NCI-H2227 (cell line): ENCODE data around the gene SH2D2A.

Experiments used
- DNase-seq: peaks from one replicate; lab custom pipeline; 2025; ENCODE audit not compliant: unreplicated experiment; lab: John Stamatoyannopoulos, UW

The SH2D2A gene

DNA sequence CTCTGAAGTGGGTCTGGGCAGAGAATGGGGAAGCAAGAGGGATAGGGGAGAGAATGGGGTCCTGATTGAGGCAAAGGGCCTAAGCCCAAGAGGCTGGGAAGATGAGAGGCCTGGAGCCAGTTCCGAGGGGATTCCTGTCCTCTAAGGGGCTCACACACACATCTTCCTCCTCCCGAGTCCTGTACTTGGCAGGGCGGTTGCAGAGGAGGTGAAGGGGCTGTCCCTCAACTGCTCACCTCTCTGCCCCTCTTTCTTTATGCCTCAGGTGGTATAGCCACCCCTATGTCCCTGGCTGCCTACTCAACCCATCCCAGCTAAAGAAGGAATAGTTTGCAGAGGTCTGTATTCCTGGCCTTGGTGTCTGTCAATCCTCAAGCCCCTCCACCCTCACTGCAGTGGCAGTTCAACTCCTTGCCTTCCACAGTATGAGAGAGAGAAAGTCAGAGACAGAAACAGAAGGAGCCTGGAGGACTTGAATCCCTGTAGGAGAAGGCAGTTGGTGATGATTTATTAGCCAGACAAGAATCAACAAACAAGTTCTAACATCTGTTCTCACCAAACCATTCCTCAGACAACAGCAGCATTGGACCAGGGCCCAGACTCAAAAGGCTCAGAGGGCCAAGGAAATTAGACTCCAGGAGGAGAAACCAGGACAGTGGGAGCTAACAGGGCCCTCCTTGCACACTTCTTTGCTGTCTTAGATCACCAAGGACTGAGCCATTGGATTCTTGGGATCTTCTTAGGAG lies 10.7 kb downstream of the SH2D2A start:
- DNase-seq = no peak

DNA sequence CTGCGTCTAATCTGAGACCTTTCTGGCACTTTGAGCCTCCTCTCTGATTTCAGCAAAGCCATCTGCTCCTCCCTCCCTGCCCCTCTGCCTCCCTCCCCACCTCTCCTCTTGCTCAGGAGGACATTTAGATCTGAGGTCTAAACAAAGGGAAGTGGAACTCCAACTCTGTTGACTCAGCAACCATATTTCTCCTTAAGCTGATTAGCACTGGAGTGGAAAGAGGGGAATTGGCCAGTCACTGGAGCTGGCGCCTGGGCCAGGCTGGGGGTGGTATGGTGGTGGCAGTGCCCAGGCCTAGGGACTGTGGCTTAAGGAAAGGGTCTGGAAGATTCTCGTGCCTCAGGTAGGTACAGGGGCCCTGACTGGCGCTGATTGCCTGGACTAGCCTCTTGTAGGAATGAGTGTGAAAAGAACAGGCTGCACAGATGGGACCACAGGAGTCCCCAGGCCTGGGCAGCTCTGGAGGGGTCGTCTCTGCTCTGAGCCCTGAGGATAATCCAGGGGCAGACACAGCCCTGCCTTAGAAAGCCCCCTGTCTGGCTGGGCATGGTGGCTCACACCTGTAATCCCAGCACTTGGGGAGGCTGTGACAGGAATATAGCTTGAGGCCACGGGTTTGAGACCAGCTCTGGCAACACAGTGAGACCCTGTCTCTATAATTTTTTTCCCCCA lies 11.9 kb downstream of the SH2D2A start:
- DNase-seq = peak; percentile 29

DNA sequence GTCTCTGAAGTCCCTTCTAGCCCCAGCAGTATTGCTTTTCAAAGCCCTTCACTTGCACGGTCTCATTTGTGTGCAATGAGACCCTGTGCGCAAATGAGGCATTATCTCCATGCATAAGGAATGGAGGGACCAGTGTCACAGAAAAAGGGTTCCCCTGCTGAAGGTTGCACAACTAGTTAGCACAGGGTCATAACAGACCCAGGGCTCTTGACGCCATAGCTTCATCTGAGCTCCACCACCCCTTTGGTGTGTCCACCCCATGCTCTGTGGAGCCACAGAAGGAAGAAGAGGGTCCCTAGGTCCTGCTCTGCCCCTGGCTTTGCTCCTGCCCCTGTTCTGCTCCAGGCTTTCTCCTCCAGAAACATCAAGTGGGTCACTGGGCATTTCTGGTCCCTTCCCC lies 12.6 kb downstream of the SH2D2A start:
- no peak for DNase-seq

DNA sequence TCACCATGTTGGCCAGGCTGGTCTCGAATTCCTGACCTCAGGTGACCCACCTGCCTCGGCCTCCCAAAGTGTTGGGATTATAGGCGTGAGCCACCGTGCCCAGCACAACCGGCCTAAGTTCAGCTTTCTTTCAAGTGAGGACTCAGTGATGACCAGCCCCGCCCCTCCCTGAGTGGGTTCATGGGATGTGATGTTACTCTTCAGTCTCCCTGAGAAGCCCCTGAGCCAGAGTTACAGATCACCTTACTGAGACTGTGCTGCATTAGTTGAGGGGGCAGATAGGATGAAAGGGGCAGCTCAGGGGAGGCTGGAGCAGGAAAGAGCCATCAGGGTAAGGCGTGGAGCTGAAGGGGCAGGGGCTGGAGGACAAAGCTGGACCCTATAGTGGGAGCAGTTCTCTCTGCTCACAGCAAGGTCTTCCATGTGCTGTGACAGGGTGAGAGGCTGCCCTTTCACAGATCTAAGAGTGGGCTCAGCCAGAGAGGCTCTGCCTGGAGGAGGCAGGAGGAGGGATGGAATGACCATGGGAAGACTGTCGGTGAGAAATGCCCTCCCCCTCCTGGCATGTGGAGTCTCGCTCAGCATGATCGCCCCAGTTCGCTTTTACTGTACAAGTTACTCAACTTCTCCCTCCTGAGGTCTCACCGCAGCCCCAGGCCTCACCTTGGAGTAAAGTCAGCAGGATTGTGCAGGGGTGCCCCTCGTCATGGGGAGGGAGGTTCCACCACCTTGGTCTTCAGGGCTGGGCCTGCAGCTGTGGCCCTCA lies 13.4 kb downstream of the SH2D2A start:
- DNase-seq = no peak

DNA sequence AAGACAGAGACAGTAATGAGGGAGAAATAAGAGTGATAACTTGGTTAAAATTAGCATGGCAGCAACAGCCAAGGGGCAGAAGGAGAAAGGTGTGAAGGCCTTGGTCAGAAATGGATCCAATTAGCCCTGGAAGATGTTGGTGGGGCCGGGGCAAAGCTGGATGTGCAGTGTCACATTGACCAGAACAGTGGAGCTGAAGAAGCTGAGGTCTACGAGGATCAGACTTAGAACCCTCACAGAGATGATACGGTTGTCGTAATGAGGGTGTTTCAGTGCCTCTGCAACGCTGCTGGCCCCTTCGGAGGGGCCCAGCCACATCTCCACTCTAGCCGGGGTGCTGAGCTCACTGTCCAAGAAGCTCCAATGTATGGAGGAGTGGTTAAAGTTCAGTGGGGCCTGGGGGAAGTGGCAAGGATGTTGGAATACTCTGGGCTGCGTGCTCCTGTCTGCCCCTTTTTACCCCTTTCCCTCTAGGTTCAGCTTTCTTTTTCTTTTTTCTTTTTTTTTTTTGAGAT lies 14.2 kb downstream of the SH2D2A start:
- DNase-seq = no peak

DNA sequence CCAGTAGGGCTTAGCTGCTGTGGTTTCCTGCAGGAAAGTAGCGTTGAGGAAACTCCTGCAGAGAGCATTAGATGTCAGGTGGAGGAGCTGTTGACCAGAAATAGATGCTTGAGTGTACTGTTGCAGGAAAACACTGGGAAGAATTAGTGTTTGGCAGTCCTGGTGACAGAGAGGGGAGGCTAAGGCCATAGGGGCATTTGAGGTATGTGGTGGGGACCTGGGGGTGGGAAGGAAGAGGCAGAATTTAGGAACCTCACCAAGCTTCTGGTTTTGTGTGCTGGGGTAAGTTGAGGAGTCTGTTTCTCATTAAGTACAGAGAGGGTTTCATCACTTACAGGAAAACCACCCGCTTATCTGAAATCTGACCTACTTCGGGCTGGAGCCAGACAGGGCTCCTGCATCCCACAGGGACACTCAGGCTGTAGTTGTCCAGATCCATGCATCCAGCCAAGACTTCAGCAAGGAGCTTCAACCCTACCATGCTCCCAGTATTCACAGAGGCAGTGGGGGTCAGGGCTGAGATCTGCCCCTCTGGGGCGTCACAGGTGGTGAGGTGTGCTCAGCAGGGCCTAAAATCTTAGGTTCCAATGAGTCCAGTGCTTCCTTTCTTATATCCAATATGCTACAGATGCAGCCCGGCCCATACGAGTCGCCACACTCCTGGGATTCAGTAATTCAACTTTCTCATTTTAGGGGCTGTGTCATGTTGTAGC lies 15.1 kb downstream of the SH2D2A start:
- DNase-seq = no peak

DNA sequence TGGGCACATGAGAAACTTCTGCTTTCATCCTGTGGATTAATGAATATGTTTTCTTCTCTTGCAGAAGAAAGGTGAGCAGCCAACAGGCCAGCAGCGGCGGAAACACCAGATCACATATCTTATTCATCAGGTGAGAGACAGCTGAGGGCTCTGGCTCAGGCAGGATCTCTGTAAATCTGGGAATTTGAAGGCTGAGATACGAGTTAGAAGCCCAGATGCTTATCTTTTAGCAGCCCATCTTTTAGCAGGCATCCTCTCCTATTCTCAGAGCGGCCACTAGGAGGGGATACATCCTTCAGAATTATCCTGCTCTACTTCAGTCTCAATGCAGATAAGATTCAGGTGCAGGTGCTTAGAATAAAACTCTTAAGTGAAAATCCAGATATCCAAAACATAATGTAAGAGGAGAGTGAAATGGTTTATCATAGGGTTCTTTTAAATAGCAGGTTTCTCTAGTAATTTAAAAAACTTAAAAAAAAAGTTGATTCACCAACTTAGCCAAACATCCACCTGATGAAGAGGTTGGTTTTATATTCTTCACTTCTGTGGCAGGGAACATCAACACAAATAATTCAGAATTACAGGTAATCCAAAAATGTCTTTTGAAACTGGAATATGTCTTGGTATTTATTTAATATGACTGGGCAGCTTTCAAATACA lies 19.3 kb downstream of the SH2D2A start:
- DNase-seq = peak; percentile 72

DNA sequence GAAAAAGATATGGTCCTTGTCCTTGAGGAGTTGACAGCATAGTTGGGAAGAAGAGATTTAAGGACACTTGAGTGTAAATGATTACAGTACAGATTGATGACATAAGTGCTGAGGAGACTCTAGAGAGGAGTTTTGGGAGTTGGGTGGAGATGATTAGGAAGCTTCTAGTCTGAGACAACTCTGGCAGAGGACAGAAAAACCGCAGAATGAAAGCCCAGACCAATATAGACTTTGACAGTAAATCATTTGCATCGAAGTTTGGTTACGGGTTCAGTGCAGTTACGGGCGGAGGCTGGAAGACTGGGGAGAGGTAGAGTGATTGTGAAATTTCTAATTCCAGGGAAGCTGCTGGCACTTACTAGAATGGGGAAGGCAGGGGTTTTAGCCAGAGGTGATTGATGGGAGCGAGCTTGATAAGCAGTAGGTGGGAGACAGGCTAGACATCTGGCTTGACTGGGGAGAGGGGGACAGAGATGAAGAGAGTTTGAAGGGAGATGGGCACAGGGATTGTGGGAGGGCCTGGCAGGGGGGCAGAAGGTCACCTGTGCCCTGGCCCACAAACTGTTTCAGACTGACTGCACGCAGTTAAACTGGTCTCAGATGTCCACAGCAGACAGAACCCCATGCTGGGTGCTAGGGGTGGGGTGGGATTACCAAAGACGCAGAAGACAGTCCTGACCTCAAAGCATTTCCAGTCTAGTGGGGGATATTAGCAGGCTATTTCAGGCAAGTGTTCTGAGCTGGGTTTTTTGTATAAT lies 20.1 kb downstream of the SH2D2A start:
- no peak for DNase-seq

DNA sequence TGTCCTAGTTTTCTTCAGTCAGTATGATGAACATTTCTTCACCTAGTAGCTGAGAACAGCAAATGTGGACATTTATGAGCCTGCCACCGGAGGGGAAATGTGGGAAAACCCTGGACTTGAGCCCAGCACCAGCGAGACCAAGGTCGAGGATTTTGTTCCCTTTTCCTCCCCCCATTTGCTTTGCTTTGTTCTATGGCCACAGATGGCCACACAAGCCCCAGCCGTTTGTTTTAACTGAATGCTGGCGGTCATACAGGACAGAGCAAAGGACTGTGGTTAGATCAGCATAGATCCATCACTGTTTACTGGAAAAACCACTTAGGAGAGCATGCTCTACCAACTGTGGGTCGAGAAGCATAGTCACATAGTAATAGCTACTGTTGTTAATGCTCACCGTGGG lies 20.9 kb downstream of the SH2D2A start:
- no peak for DNase-seq

DNA sequence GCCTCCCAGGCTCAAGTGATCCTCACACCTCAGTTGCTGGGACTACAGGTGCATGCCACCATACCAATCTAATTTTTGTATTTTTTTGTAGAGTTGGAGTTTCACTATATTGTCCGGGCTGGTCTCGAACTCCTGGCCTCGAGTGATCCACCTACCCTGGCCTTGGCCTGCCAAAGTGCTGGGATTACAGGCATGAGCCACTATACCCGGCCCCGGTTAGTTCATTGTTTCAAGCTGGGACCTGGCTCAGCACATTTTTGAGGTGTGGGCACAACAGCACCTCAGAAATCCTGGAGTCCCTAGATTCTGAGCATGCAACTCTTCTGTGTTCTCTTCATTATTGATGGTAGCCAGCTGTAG lies 21.3 kb downstream of the SH2D2A start:
- DNase-seq = no peak

DNA sequence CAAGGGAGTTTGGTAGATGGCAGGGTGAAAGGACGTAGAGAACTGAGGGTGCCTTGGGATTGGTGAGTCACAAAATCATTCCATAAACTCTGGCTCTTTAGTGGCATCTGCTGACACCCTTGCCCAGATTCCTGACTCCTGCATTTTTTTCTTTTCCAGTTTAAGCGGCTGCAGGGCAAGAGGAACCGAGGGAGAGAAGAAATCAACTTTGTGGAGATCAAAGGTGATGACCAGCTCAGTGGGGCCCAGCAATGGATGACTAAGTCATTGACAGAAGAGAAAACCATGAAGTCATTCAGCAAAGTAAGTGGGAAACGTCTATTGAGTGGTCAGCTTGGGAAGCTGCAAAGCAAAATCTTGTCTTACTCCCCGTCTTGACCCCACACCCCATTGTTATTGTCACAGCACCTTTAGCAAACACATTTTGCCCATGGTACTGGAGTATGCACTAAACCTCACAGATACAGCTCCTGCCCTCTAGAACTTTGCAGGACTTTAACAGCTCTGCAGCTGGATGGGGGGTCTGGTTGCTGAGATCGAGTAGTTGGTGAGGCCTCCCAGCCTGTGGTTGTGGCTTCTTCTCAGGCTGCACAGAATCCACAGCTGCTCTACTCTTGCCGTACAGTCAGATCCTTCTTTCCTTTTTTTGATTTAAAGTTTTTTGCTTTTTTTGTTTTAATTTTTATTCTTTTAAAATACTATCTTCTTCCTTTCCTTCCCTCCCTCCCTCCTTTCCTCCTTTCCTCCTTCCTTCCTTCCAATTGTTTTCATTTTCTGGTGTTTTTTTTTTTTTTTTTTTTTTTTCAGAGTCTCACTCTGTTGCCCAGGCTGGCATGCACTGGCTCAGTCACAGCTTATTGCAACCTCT lies 21.9 kb downstream of the SH2D2A start:
- DNase-seq = no peak

DNA sequence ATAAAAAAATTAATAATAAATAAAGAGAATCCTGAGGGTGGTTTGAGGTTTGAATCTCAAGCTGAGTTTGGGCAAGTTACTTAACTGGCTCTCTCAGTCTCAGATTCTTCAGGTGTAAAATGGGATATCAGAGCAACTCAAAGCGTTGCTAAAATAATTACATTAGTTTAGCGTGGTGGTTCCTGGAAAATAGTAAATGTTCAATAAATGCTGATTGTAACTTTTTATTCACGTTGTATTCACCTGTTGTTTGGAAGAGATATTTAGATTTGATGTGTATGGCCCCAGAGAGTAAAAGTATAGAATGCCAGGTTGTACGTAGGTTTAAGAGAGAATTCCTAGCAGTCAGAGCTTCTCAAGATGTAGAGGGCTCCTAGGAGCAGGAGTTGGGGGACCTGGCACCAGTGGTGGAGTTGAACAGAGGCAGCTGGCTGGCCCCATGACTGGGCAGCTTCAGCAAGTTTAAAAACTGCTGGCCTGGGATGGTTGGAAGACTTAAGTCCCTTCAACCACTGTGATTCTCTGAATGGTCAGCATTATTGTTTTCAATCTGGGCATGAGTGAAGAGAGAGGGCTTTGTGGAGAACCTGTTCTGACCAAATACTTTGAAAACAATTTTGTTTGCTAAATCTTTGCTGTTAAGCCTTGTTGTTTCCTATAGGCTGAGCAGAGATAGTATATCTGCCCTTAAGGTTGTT lies 26.9 kb downstream of the SH2D2A start:
- DNase-seq = no peak

DNA sequence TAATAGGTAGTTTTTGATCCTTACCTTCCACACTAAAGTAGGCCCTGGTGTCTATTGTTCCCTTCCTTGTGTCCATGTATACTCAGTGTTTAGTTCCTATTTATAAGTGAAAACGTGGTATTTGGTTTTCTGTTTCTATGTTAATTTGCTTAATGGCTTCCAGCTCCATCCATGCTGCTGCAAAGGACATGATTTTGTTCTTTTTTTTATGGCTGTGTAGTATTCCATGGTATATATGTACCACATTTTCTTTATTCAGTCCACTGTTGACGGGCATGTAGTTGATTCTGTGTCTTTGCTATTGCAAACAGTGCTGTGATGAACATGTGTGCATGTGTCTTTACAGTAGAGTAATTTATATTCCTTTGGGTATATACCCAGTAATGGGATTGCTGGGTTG lies 28.5 kb downstream of the SH2D2A start:
- no peak for DNase-seq

DNA sequence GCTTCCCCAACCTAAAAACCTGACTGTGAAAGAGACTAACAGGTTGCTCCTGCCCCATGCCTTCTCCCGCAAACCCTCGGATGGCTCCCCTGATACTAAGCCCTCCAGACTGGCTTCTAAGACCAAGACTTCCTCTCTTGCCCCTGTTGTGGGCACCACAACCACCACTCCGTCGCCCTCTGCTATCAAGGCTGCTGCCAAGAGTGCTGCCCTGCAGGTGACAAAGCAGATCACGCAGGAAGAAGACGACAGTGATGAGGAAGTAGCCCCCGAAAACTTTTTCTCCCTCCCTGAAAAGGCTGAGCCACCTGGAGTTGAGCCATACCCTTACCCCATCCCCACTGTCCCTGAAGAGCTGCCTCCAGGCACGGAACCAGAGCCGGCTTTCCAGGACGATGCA lies 30.0 kb downstream of the SH2D2A start:
- DNase-seq = no peak

DNA sequence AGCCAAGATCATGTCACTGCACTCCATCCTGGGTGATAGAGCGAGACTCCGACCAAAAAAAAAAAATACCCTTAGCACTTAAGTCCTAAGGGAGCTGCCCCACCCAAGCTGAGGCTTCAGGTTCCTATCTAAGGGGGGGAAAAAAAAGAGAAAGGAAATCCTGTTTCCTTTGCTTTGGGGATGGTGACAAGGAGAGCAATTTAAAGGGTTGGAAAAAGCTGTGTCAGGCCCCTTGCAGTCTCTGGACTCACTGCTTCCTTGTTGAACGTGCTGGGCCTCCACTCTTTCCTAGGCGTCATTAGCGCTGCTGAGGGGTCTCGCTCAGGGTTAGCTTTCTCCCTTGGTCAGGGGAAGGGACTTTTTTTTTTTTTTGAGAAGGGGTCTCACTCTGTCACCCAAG lies 31.2 kb downstream of the SH2D2A start:
- DNase-seq = no peak

DNA sequence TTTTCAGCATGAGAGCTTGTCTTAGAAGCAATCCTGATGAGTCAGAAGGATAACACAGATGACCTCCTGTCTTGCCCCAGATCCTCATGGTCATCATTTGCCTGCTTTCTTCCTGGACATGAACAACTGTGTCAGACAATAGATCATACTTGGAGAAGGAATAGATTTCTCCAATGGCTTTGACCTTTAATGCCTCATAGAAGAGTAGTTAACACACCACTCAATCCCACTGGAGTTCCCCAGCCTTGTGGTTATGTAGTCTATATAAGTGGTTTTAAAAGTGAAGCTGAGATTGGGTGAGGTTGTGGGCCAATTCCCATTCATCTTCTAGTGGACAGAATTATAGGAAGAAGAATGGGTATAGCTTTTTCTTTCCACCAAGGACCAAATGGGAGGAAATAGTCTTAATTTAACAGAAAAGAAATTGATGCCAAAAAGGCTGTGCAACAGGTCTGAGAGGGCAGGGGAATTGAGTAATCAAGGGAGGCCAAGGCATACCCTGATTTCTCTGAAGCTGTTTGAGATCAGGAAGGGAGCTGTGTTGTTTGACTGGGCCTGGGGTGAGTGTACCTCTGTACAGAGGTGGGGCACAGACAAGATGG lies 35.0 kb downstream of the SH2D2A start:
- no peak for DNase-seq

DNA sequence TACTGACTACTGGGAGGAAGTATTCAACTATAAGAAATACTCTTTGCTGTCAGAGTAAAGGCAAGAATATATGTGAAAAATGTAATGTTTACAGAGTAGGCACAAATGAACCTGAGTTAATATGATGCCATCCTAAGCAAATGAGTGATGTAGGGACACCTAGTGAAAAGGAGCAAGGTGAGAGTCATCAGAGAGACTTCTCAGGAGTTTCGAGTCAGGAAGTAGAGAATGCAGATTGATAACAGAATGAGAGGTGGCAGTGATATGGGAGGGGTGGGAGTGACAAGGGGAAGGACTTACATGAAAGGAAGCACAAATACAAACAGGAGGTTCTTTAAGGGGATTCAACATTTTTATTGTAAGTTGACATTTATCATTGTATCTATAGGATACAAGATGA lies 39.1 kb downstream of the SH2D2A start:
- DNase-seq = no peak

DNA sequence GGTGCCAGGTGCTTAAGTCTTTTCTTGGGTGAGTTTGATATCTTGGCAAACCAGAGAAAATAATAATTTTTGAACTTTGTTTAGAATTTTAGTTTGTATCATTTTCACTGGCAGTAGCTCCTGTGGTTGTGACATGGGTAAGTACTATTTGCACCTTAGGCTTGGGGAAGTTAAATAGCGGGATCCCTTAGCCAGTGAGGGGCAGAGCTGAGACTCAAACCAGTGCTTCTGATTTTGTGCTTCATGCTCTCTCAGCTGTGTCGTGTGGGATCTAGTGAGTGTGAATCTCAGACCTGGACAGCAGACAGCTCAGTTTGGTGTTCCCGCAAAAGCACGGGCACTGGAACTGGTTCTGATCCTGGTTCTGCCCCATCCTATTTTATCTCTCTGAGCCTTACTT lies 39.7 kb downstream of the SH2D2A start:
- DNase-seq = no peak
